Naive thymus-derived CD4-positive, alpha-beta T cell (primary cell): ENCODE data around the gene TMEM47. TPM values are rescaled to one million over a fixed set of nuclear protein-coding genes. Genes with fewer than 3 reads are reported as not detected.

Experiments
- ATAC-seq: fragments of 150-1000 bp; cut with Tn5 transposase; 2 replicates; pipeline ENCODE4 v1.10.0; 2021; ENCODE audit warnings: mild to moderate bottlenecking, moderate library complexity
- CTCF ChIA-PET: fragments of 350-600 bp; sonication (Branson Sonifier 250); formaldehyde crosslinking; loops from one replicate; lab custom pipeline; 2021; ENCODE audit warnings: antibody characterized with exemption; lab: Charles Lee
- POLR2A ChIA-PET: fragments of 350-600 bp; sonication (Branson Sonifier 250); formaldehyde crosslinking; loops from one replicate; lab custom pipeline; 2021; ENCODE audit warnings: antibody characterized with exemption, inconsistent platforms; lab: Charles Lee
- DNase-seq, 9 donors: peaks; one replicate each; pipeline versions ENCODE4 v3.0.0 to v3.0.0-alpha.2; 2020 to 2022; ENCODE audit warnings: mixed read lengths in 1 of 9
- H3K27ac ChIP-seq: one replicate; pipeline ENCODE4 v1.7.0; 2013; ENCODE audit warnings: mild to moderate bottlenecking, low read depth, low read length, moderate library complexity
- H3K27me3 ChIP-seq, 2 donors: one replicate each; pipeline ENCODE4 v1.7.0; 2013; ENCODE audit warnings: low read length in 2 of 2, mild to moderate bottlenecking in 2 of 2, moderate library complexity in 2 of 2; ENCODE audit not compliant: control insufficient read depth in 2 of 2, insufficient read depth in 2 of 2
- H3K36me3 ChIP-seq, 3 experiments: 1 replicate in 2 of 3; 2 replicates in 1 of 3; pipeline ENCODE4 v1.7.0; 2013; ENCODE audit warnings: low read length in 3 of 3, mild to moderate bottlenecking in 3 of 3, moderate library complexity in 1 of 3; ENCODE audit not compliant: insufficient read depth in 3 of 3, control insufficient read depth in 2 of 3
- H3K4me1 ChIP-seq, 2 donors: one replicate each; pipeline ENCODE4 v1.7.0; 2013; ENCODE audit warnings: low read length in 2 of 2, mild to moderate bottlenecking in 2 of 2, moderate library complexity in 1 of 2; ENCODE audit not compliant: control insufficient read depth in 2 of 2, insufficient read depth in 2 of 2
- H3K4me3 ChIP-seq: 2 replicates; pipeline ENCODE4 v1.7.0; 2013; ENCODE audit warnings: mild to moderate bottlenecking, low read length
- H3K9me3 ChIP-seq, 3 experiments: 1 replicate in 2 of 3; 2 replicates in 1 of 3; pipeline ENCODE4 v1.7.0; 2013; ENCODE audit warnings: low read length in 3 of 3; ENCODE audit not compliant: control insufficient read depth in 2 of 3
- H3K27ac Mint-ChIP-seq, 9 donors: one replicate each; pipeline ENCODE4 v1.8.0; 2020 to 2022; ENCODE audit warnings: mixed read lengths in 9 of 9, mild to moderate bottlenecking in 8 of 9, moderate library complexity in 5 of 9, inconsistent platforms in 2 of 9
- H3K27me3 Mint-ChIP-seq, 5 donors: one replicate each; pipeline ENCODE4 v1.8.0; 2021 to 2022; ENCODE audit warnings: mixed read lengths in 5 of 5, mild to moderate bottlenecking in 1 of 5
- H3K36me3 Mint-ChIP-seq, 5 donors: one replicate each; pipeline ENCODE4 v1.8.0; 2020 to 2022; ENCODE audit warnings: mixed read lengths in 5 of 5, mild to moderate bottlenecking in 3 of 5, inconsistent platforms in 1 of 5
- H3K4me1 Mint-ChIP-seq, 7 donors: one replicate each; pipeline ENCODE4 v1.8.0; 2020 to 2022; ENCODE audit warnings: mixed read lengths in 7 of 7, mild to moderate bottlenecking in 3 of 7, inconsistent platforms in 1 of 7
- H3K4me3 Mint-ChIP-seq, 10 donors: one replicate each; pipeline ENCODE4 v1.8.0; 2020 to 2022; ENCODE audit warnings: mild to moderate bottlenecking in 10 of 10, mixed read lengths in 10 of 10, moderate library complexity in 6 of 10, inconsistent platforms in 2 of 10
- H3K9me3 Mint-ChIP-seq, 11 donors: one replicate each; pipeline ENCODE4 v1.8.0; 2020 to 2022; ENCODE audit warnings: mixed read lengths in 11 of 11, mild to moderate bottlenecking in 4 of 11, inconsistent platforms in 1 of 11, moderate library complexity in 1 of 11
- intact Hi-C, 2 donors: fragments of 100-400 bp; cut with micrococcal nuclease; formaldehyde crosslinking; loops; one replicate each; pipeline ENCODE4 v1.15.1; 2023
- polyA plus RNA-seq, 2 donors: library from polyadenylated mRNA; unstranded; fragments of 300-500 nt; fragmentation: Illumina TruSeq; gene quantifications; one replicate each; pipeline ENCODE4 v1.2.3, GENCODE V29; 2021
- total RNA-seq, 6 experiments: library from RNA in 5 of 6; stranded (reverse) in 5 of 6; gene quantifications; 1 replicate in 5 of 6; 2 replicates in 1 of 6; pipeline ENCODE4 v1.2.3 and lab custom pipeline; 2021 to 2026

Gene TMEM47
- total and polyA plus RNA-seq, 7 experiments from 2014 or later: not detected

DNA sequence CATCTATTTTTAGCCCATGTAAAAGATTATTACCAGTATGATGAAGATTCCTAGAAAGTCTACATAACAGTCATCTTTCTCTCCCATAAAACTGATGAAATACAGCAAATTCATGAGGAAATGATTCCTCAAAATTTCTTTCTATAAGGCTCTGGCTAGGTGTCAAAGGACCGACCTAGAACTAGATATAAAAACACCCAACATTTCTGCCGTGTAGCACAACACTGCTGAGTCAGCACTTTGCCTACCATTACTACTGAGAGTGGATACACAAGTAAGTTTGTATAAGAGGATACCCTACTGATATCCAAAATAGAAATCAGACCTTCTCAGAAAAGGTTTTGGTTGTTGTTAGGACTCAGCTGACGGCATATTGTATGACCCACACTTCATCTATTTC is 24.7 kb downstream of the TMEM47 start:
- no peaks in the 10 kb centered on the region for H3K9me3 ChIP-seq
- H3K27me3 ChIP-seq: no peaks in the 10 kb centered on the region
- Mint-ChIP-seq H3K4me3 (no peak overlapping the region), H3K9me3 (no peaks in the 10 kb centered on the region), H3K4me1 (no peaks in the 10 kb centered on the region), H3K27me3 (no peaks in the 10 kb centered on the region), H3K36me3 (no peaks in the 10 kb centered on the region), H3K27ac (no peak overlapping the region)
- H3K4me1 ChIP-seq: no peaks in the 10 kb centered on the region
- no peak overlapping the region for H3K4me3 ChIP-seq
- no peak for DNase-seq
- intact Hi-C loops: no loop called here
- H3K36me3 ChIP-seq: no peaks in the 10 kb centered on the region
- CTCF ChIA-PET: no interaction called here
- H3K27ac ChIP-seq: no peak overlapping the region
- POLR2A ChIA-PET: no interaction called here
- ATAC-seq: no peak

DNA sequence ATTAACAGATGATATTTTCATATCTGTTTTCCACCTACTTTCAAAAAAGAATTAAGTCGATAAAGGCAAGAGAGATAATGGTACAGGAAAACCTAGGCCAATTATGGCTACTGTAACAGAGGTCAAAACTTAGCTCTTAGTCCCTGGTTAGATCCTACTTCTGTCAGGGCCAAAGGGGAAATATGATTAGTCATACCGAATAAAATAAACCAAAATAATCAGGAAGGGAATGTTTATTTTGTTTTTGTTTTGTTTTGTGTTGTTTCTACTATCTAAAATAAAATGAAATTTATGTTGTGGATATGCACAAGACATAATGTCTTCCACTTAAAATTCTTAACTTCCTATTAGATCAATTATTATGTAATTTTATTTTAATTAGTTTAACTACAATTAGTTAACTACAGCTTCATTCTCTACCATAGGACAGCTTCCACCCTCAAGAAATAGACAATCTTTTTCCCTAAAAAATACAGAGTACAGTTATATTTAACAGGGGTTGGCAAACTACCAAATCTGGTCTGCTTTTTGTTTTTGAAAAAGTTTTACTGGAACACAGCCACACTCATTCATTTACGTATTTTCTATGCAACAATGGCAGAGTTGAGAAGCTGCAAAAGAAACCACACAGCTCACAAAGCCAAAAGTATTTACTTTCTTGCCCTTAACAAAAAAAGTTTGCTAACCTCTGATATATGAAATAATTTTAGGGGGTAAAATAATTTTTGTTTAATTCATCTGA is 25.4 kb downstream of the TMEM47 start:
- intact Hi-C loops: no loop called here
- H3K36me3 Mint-ChIP-seq: no peaks in the 10 kb centered on the region
- Histone ChIP-seq H3K9me3 (no peaks in the 10 kb centered on the region), H3K36me3 (no peaks in the 10 kb centered on the region), H3K4me1 (no peaks in the 10 kb centered on the region), H3K4me3 (no peak overlapping the region), H3K27ac (no peak overlapping the region), H3K27me3 (no peaks in the 10 kb centered on the region)
- H3K27ac Mint-ChIP-seq: no peak overlapping the region
- ChIA-PET POLR2A (no interaction called here), CTCF (no interaction called here)
- no peak overlapping the region for H3K4me3 Mint-ChIP-seq
- DNase-seq: no peak
- no peaks in the 10 kb centered on the region for H3K9me3 Mint-ChIP-seq
- H3K4me1 Mint-ChIP-seq: no peaks in the 10 kb centered on the region
- no peak for ATAC-seq
- no peaks in the 10 kb centered on the region for H3K27me3 Mint-ChIP-seq

DNA sequence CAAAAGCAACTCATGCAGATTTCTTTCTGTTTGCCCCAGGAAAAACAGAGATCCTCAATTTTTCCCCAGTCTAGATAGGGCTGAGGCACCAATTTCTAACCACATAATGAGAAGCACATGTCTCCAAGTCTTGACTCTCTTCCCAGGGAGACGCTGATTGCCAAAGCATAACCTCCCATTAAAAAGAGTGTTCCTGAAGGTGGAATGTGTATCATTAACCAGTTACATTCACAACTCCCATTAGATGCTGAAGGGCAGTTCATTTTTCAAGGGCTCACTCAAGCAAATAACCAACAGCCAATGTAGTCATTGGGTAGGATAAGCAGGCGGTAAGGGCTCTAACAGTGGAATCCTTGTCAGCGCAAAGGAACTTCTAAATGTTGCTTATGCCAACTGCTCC is 27.5 kb downstream of the TMEM47 start:
- Mint-ChIP-seq H3K4me3 (no peak overlapping the region), H3K27me3 (no peaks in the 10 kb centered on the region), H3K27ac (no peak overlapping the region), H3K9me3 (no peaks in the 10 kb centered on the region), H3K4me1 (no peaks in the 10 kb centered on the region), H3K36me3 (no peaks in the 10 kb centered on the region)
- Histone ChIP-seq H3K4me1 (no peaks in the 10 kb centered on the region), H3K27me3 (no peaks in the 10 kb centered on the region), H3K27ac (no peak overlapping the region), H3K4me3 (no peak overlapping the region), H3K36me3 (no peaks in the 10 kb centered on the region), H3K9me3 (no peaks in the 10 kb centered on the region)
- ChIA-PET CTCF (no interaction called here), POLR2A (no interaction called here)
- no peak for DNase-seq
- no peak for ATAC-seq
- intact Hi-C loops: no loop called here

DNA sequence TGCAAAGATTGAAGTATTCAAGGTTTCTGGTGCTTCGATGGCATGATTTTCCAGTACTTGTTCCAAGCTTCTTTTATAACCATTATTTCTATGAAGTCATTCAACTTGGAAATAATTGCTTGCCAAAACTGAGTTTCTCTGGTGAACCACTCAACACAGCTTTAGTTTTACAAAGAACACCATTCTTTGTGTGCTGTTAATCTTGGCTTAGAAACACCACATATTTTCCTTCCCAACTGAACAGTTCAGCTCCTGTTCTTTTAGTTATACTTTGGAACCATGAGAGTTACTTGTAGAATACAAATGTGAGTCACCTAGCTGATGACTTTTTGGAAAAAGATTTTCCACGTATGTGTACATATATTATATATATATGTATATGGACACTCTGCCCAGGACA is 32.7 kb downstream of the TMEM47 start:
- no peaks in the 10 kb centered on the region for H3K36me3 ChIP-seq
- no peak overlapping the region for H3K27ac ChIP-seq
- Mint-ChIP-seq H3K9me3 (peaks cover 0 to 5% (median 0%) of the 10 kb centered on the region in 11 donors), H3K36me3 (no peaks in the 10 kb centered on the region), H3K27me3 (no peaks in the 10 kb centered on the region), H3K4me1 (no peaks in the 10 kb centered on the region), H3K4me3 (no peak overlapping the region), H3K27ac (no peak overlapping the region)
- DNase-seq (no peak), ATAC-seq (no peak)
- no peak overlapping the region for H3K4me3 ChIP-seq
- intact Hi-C loops: no loop called here
- ChIA-PET POLR2A (no interaction called here), CTCF (no interaction called here)
- no peaks in the 10 kb centered on the region for H3K4me1 ChIP-seq
- no peaks in the 10 kb centered on the region for H3K9me3 ChIP-seq
- H3K27me3 ChIP-seq: no peaks in the 10 kb centered on the region

DNA sequence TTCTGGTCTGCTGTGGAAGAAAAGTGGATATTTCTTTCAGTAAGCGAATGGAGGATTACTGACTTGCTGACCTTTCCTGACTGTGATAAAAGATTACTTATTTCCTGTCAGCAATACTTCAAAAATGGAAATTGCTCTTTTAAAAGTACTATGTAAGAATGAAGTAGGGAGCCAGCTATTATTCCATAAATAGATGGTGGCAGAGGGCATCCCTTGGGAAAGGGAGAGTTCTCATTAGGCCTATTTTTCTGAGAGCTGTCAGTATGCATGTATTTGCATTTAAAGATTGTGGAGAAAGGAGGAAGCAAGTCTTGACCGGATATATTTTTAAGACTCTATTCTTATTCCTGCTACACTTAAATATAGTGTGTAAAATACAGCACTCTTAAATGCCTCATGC is 37.2 kb downstream of the TMEM47 start:
- Histone ChIP-seq H3K27ac (no peak overlapping the region), H3K27me3 (no peaks in the 10 kb centered on the region), H3K9me3 (no peaks in the 10 kb centered on the region), H3K4me1 (no peaks in the 10 kb centered on the region), H3K36me3 (no peaks in the 10 kb centered on the region), H3K4me3 (no peak overlapping the region)
- Mint-ChIP-seq H3K27me3 (no peaks in the 10 kb centered on the region), H3K4me1 (no peaks in the 10 kb centered on the region), H3K27ac (no peak overlapping the region), H3K4me3 (no peak overlapping the region), H3K9me3 (peaks cover 0 to 5% (median 0%) of the 10 kb centered on the region in 11 donors), H3K36me3 (no peaks in the 10 kb centered on the region)
- no peak for ATAC-seq
- no peak for DNase-seq
- intact Hi-C loops: no loop called here
- ChIA-PET POLR2A (no interaction called here), CTCF (no interaction called here)

DNA sequence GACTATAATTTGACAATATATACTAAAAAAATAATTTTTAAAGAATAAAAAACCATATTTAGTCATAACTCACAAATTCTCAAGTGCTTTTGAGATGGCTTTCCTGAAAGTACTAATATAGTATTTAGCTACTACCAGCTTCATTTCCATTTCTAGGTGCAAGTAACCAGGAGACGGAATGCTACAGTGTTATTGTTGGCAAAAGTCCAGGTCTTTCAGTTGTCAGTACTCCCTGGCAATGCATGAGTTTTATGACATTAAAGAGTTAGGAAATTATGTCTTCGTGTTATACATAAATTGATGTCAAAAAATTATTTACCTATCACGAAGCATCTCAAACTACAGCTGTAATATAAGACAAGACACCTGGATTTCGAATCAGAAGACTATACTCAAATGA is 45.0 kb downstream of the TMEM47 start:
- H3K4me3 ChIP-seq: no peak overlapping the region
- H3K4me1 Mint-ChIP-seq: no peaks in the 10 kb centered on the region
- ATAC-seq (no peak), DNase-seq (no peak)
- H3K27me3 Mint-ChIP-seq: no peaks in the 10 kb centered on the region
- intact Hi-C loops: no loop called here
- no peaks in the 10 kb centered on the region for H3K36me3 ChIP-seq
- H3K4me3 Mint-ChIP-seq: no peak overlapping the region
- no peaks in the 10 kb centered on the region for H3K4me1 ChIP-seq
- H3K9me3 ChIP-seq: no peaks in the 10 kb centered on the region
- H3K27ac ChIP-seq: no peak overlapping the region
- ChIA-PET CTCF (no interaction called here), POLR2A (no interaction called here)
- peaks cover 0 to 8% (median 4%) of the 10 kb centered on the region in 11 donors for H3K9me3 Mint-ChIP-seq
- H3K36me3 Mint-ChIP-seq: no peaks in the 10 kb centered on the region
- H3K27ac Mint-ChIP-seq: no peak overlapping the region
- H3K27me3 ChIP-seq: no peaks in the 10 kb centered on the region

DNA sequence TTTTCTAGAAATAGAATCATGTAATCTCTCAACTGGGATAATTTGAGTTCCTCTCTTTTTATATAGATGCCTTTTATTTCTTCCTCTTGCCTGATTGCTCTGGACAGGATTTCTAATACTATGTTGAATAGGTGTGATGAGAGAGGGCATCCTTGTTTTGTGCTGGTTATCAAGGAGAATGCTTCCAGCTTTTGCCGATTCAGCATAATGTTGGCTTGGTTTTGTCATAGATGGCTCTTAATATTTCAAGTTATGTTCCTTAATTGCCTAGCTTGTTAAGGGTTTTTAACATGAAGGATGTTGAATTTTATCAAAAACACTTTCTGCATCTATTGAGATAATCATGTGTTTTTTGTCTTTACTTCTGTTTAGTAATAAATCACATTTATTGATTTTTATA is 58.7 kb downstream of the TMEM47 start:
- CTCF ChIA-PET: no interaction called here
- H3K9me3 ChIP-seq: no peaks in the 10 kb centered on the region
- no peak overlapping the region for H3K27ac ChIP-seq
- no peak overlapping the region for H3K4me3 ChIP-seq
- H3K4me1 ChIP-seq: no peaks in the 10 kb centered on the region
- H3K4me1 Mint-ChIP-seq: no peaks in the 10 kb centered on the region
- H3K4me3 Mint-ChIP-seq: no peak overlapping the region
- intact Hi-C loops: no loop called here
- H3K27ac Mint-ChIP-seq: no peak overlapping the region
- DNase-seq: no peak
- no peaks in the 10 kb centered on the region for H3K27me3 Mint-ChIP-seq
- H3K9me3 Mint-ChIP-seq: peaks cover 0 to 9% (median 0%) of the 10 kb centered on the region in 11 donors
- H3K36me3 Mint-ChIP-seq: no peaks in the 10 kb centered on the region
- POLR2A ChIA-PET: no interaction called here
- no peak for ATAC-seq
- H3K36me3 ChIP-seq: no peaks in the 10 kb centered on the region
- H3K27me3 ChIP-seq: no peaks in the 10 kb centered on the region
